B cell (primary cell): ENCODE results near the gene PHRF1. TPM values are rescaled to one million over a fixed set of nuclear protein-coding genes. Genes with fewer than 3 reads are reported as not detected.

Source experiments
- ATAC-seq: fragments of 200-7000 bp; cut with Tn5 transposase; one replicate; pipeline ENCODE4 v1.10.0; 2021; ENCODE audit warnings: low read depth, mild to moderate bottlenecking, moderate number of reproducible peaks, moderate library complexity
- CTCF ChIA-PET: fragments of 350-600 bp; sonication (Branson Sonifier 250); formaldehyde crosslinking; loops from one replicate; lab custom pipeline; 2021; ENCODE audit warnings: antibody characterized with exemption, inconsistent platforms; lab: Charles Lee
- POLR2A ChIA-PET: fragments of 350-600 bp; sonication (Branson Sonifier 250); formaldehyde crosslinking; loops from one replicate; lab custom pipeline; 2021; ENCODE audit warnings: antibody characterized with exemption; lab: Charles Lee
- DNase-seq: peaks from one replicate; pipeline ENCODE4 v3.0.0; 2013
- H2AFZ ChIP-seq: 2 replicates; pipeline ENCODE4 v1.6.1; 2012; ENCODE audit warnings: mild to moderate bottlenecking, low read depth, low read length; ENCODE audit not compliant: insufficient read depth, poor library complexity, severe bottlenecking
- H3K27ac ChIP-seq, 2 donors: 1 replicate in 1 of 2; 2 replicates in 1 of 2; pipeline ENCODE4 v1.5.1; 2012 to 2013; ENCODE audit warnings: low read length in 2 of 2, mild to moderate bottlenecking in 2 of 2, moderate library complexity in 1 of 2
- H3K27me3 ChIP-seq, 4 experiments: fragments of 200-600 bp in 1 of 4; sonication (generic) in 1 of 4; replicated peaks in 1 of 4; 1 replicate in 2 of 4; 2 replicates in 2 of 4; pipeline versions ENCODE4 v1.6.1 to v1.7.0; 2013 to 2016; ENCODE audit warnings: low read length in 3 of 4, mild to moderate bottlenecking in 2 of 4, mixed read lengths in 1 of 4, moderate library complexity in 1 of 4; ENCODE audit not compliant: insufficient read depth in 4 of 4, control insufficient read depth in 3 of 4; ENCODE audit errors: control extremely low read depth in 1 of 4
- H3K36me3 ChIP-seq, 2 experiments: replicated peaks in 1 of 2; 1 replicate in 1 of 2; 2 replicates in 1 of 2; pipeline versions ENCODE4 v1.6.1 to v1.7.1; 2013; ENCODE audit warnings: low read length in 1 of 2; ENCODE audit not compliant: insufficient read depth in 2 of 2, control insufficient read depth in 1 of 2; ENCODE audit errors: control extremely low read depth in 1 of 2, extremely low read depth in 1 of 2
- H3K4me1 ChIP-seq, 2 donors: fragments of 200-600 bp in 1 of 2; sonication (generic) in 1 of 2; 1 replicate in 1 of 2; 2 replicates in 1 of 2; pipeline versions ENCODE4 v1.5.1 to v1.6.1; 2013 to 2017; ENCODE audit warnings: low read length in 2 of 2; ENCODE audit not compliant: control insufficient read depth in 2 of 2, insufficient read depth in 2 of 2
- H3K4me2 ChIP-seq: replicated peaks from 2 replicates; pipeline ENCODE3; 2012; ENCODE audit warnings: mild to moderate bottlenecking, low read depth, low read length; ENCODE audit not compliant: poor library complexity, severe bottlenecking
- H3K4me3 ChIP-seq, 5 experiments: fragments of 200-600 bp in 1 of 5; sonication (generic) in 1 of 5; 1 replicate in 3 of 5; 2 replicates in 2 of 5; pipeline versions ENCODE4 v1.5.1 to v1.7.0; 2011 to 2016; ENCODE audit warnings: low read length in 4 of 5, mild to moderate bottlenecking in 4 of 5, low read depth in 2 of 5, control low read depth in 1 of 5, moderate library complexity in 1 of 5; ENCODE audit not compliant: insufficient read depth in 1 of 5; ENCODE audit errors: control extremely low read depth in 1 of 5, extremely low read depth in 1 of 5
- H3K79me2 ChIP-seq: fragments of 200-600 bp; sonication (generic); one replicate; pipeline ENCODE4 v1.6.0; 2016; ENCODE audit warnings: low read length; ENCODE audit not compliant: control insufficient read depth, insufficient read depth
- H3K9ac ChIP-seq: fragments of 200-600 bp; sonication (generic); 2 replicates; pipeline ENCODE4 v1.6.1; 2017; ENCODE audit warnings: mild to moderate bottlenecking, low read length, moderate library complexity
- H3K9me3 ChIP-seq, 3 donors: one replicate each; pipeline versions ENCODE4 v1.6.1 to v1.7.1; 2013; ENCODE audit warnings: low read length in 2 of 3; ENCODE audit not compliant: control insufficient read depth in 2 of 3, insufficient read depth in 1 of 3; ENCODE audit errors: control extremely low read depth in 1 of 3
- H4K20me1 ChIP-seq: 2 replicates; pipeline ENCODE4 v1.6.0; 2012; ENCODE audit warnings: mild to moderate bottlenecking, low read length; ENCODE audit not compliant: insufficient read depth, control insufficient read depth, poor library complexity, severe bottlenecking
- H3K27ac Mint-ChIP-seq: one replicate; pipeline ENCODE4 v1.8.0; 2021; ENCODE audit warnings: mixed read lengths
- H3K27me3 Mint-ChIP-seq: one replicate; pipeline ENCODE4 v1.8.0; 2021; ENCODE audit warnings: mixed read lengths
- H3K4me1 Mint-ChIP-seq: one replicate; pipeline ENCODE4 v1.8.0; 2021; ENCODE audit warnings: mixed read lengths
- H3K4me3 Mint-ChIP-seq: one replicate; pipeline ENCODE4 v1.8.0; 2021; ENCODE audit warnings: mixed read lengths
- H3K9me3 Mint-ChIP-seq: one replicate; pipeline ENCODE4 v1.8.0; 2022; ENCODE audit warnings: mixed read lengths; ENCODE audit not compliant: insufficient read depth
- EZH2 ChIP-seq: IDR thresholded peaks from 2 replicates; pipeline ENCODE4 v1.6.1; 2012; ENCODE audit warnings: borderline replicate concordance, low read depth, mild to moderate bottlenecking, moderate library complexity, low read length; ENCODE audit not compliant: insufficient read depth, poor library complexity, severe bottlenecking
- WGBS: methylation state at CpG from one replicate; pipeline ENCODE4 v1.1.5; 2013; ENCODE audit warnings: missing lambda C conversion rate; ENCODE audit not compliant: insufficient coverage; 5-methylcytosine and 5-hydroxymethylcytosine counted together
- intact Hi-C: fragments of 100-400 bp; cut with micrococcal nuclease; formaldehyde crosslinking; loops from one replicate; pipeline ENCODE4 v1.10.0; 2022
- polyA plus RNA-seq: library from polyadenylated mRNA; depleted of rRNA; stranded (reverse); fragments of >200 nt; gene quantifications from 2 replicates; pipeline ENCODE4 v1.2.3, GENCODE V29; 2012
- total RNA-seq, 2 donors: library from RNA; stranded (reverse); fragments of 120-200 nt in 1 of 2; gene quantifications; 1 replicate in 1 of 2; 2 replicates in 1 of 2; pipeline versions ENCODE4 v1.2.3 to v1.2.4, GENCODE V29; 2013 to 2022
- TF ChIP-seq, protein P1 (sequence below): fragments of 200-600 bp; IDR thresholded peaks from one replicate; pipeline ENCODE4 v1.8.0; 2022; ENCODE audit warnings: antibody characterized with exemption, mild to moderate bottlenecking

The PHRF1 gene
- total and polyA plus RNA-seq, 2 donors (not counting 1 experiment from before 2014, with no cell fraction given) = 22.3 to 57.9 TPM

DNA sequence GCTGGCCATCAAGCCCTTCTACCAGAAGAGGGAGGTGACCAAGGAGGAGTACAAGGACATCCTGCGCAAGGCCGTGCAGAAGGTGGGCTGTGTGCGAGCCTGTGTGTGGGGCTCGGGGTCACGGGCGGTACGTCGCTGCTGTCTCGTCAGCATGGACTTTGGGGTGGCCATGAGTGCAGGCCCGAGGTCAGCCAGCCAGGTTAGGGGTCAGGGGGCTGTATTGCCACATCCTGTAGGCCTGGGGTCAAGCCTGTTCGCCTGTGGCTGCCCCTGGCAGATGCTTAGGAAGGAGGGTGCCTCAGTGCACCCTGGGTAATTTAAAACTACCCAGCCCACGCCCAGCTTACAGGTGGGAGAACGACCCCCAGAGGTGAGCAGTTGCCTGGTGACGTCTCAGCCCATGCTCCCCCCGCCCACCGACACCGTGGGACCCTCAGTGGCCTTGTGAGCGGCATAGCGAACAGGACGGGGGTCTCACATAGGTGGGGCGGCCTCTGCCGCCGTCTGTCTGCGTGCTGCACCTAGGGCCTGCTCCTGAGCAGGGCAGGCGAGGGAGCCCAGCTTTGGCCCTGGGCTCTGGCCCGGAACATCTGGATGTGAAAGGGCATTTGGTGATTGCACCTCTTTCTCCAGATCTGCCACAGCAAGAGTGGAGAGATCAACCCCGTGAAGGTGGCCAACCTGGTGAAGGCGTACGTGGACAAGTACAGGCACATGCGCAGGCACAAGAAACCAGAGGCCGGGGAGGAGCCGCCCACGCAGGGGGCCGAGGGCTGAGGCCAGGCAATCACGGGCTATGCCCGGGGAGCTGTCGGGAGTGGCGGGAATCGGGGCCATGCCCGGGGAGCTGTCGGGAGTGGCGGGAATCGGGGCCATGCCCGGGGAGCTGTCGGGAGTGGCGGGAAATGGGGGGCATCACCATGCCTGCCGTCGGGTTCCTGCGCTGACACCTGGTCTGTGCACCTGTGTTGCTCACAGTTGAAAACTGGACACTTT is 35.0 kb downstream of the PHRF1 start:
- Histone ChIP-seq H3K27ac (no peak overlapping the region), H4K20me1 (peaks cover 73% of the 10 kb centered on the region), H3K4me3 (no peak overlapping the region), H3K79me2 (peaks cover 6% of the 10 kb centered on the region), H2AFZ (no peak overlapping the region), H3K4me1 (peaks cover 12 to 27% of the 10 kb centered on the region in 2 donors), H3K9ac (no peak overlapping the region), H3K4me2 (no peak overlapping the region), H3K27me3 (no peaks in the 10 kb centered on the region), H3K9me3 (no peaks in the 10 kb centered on the region), H3K36me3 (peaks cover 0 to 72% of the 10 kb centered on the region in 2 experiments)
- 93% methylated on average over 41 of the region's 49 CpGs for WGBS
- intact Hi-C loops = loop anchor here (10.0 kb wide), 1 partner anchor 114 kb away; no protein-coding TSS in a partner anchor
- Mint-ChIP-seq H3K27ac (no peak overlapping the region), H3K4me3 (no peak overlapping the region), H3K4me1 (peaks cover 12% of the 10 kb centered on the region), H3K9me3 (no peaks in the 10 kb centered on the region), H3K27me3 (no peaks in the 10 kb centered on the region)
- ChIA-PET POLR2A (no interaction called here), CTCF (interaction anchor here (1.5 kb wide), 1 partner anchor 57 kb away, joined by 5 read pairs; no protein-coding TSS in a partner anchor)
- TF ChIP-seq EZH2 = no peak
- ATAC-seq (no peak), DNase-seq (no peak)

DNA sequence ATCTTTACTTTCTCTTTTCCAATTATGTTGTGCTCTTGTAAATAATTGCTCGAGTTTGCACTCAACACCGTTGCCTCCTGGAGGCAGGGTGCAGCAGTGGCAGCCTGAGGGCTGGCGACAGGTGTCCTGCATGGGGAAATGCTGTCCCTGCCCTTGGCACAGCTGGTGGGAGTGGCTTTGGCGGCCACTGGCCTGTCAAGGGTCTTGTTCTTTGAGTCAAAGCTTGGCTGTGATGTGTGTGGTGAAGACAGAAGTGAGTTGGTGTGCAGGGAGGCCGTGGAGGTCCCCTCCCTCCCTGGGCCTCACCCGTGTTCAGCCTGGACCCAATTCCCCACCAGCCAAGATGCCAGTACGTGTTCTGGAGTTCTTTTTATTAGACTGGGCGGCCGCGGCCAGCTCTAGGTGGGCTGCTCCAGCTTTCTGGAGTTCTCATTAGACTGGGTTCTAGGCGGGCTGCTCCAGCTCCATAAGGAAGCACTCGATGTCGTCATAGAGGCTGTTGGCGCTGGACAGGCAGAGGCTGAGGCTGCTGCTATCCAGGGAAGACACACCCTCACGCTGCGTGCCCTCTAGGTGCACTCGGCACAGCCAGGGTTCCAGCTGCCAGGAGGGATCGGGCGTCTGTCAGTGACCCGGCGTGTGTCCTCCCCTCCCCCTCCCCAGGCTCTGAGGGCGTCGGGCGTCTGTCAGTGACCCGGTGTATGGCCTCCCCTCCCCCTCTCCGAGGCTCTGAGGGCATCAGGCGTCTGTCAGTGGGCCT is 36.1 kb downstream of the PHRF1 start:
- WGBS = 90% methylated on average over 21 of the region's 27 CpGs
- intact Hi-C loops = loop anchor here (10.0 kb wide), 1 partner anchor 112 kb away; no protein-coding TSS in a partner anchor
- ATAC-seq (no peak), DNase-seq (no peak)
- H3K4me2 ChIP-seq = no peak overlapping the region
- peak overlapping the region in 1 of 2 donors; percentile 59 for H3K27ac ChIP-seq
- peaks cover 73% of the 10 kb centered on the region for H4K20me1 ChIP-seq
- no peak overlapping the region for H3K27ac Mint-ChIP-seq
- no peaks in the 10 kb centered on the region for H3K27me3 Mint-ChIP-seq
- H3K9ac ChIP-seq = no peak overlapping the region
- CTCF ChIA-PET = interaction anchor here (1.4 to 1.5 kb wide), 2 partner anchors 58 to 95 kb away, joined by 3 to 5 read pairs; no protein-coding TSS in a partner anchor
- H3K4me3 Mint-ChIP-seq = no peak overlapping the region
- no peaks in the 10 kb centered on the region for H3K9me3 Mint-ChIP-seq
- no peak overlapping the region for H2AFZ ChIP-seq
- no peaks in the 10 kb centered on the region for H3K9me3 ChIP-seq
- H3K4me1 ChIP-seq = peaks cover 18 to 35% of the 10 kb centered on the region in 2 donors
- peaks cover 6% of the 10 kb centered on the region for H3K79me2 ChIP-seq
- peaks cover 17% of the 10 kb centered on the region for H3K4me1 Mint-ChIP-seq
- no peaks in the 10 kb centered on the region for H3K27me3 ChIP-seq
- TF ChIP-seq, protein P1, sequence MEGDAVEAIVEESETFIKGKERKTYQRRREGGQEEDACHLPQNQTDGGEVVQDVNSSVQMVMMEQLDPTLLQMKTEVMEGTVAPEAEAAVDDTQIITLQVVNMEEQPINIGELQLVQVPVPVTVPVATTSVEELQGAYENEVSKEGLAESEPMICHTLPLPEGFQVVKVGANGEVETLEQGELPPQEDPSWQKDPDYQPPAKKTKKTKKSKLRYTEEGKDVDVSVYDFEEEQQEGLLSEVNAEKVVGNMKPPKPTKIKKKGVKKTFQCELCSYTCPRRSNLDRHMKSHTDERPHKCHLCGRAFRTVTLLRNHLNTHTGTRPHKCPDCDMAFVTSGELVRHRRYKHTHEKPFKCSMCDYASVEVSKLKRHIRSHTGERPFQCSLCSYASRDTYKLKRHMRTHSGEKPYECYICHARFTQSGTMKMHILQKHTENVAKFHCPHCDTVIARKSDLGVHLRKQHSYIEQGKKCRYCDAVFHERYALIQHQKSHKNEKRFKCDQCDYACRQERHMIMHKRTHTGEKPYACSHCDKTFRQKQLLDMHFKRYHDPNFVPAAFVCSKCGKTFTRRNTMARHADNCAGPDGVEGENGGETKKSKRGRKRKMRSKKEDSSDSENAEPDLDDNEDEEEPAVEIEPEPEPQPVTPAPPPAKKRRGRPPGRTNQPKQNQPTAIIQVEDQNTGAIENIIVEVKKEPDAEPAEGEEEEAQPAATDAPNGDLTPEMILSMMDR = no peak
- TF ChIP-seq EZH2 = no peak
- H3K36me3 ChIP-seq = peaks cover 0 to 61% of the 10 kb centered on the region in 2 experiments
- H3K4me3 ChIP-seq = no peak overlapping the region
- POLR2A ChIA-PET = interaction anchor here (0.7 kb wide), 1 partner anchor 10 kb away, joined by 3 read pairs; no protein-coding TSS in a partner anchor
